ENCODE results near the gene PYM1. TPM values are rescaled to one million over a fixed set of nuclear protein-coding genes. Genes with fewer than 3 reads are reported as not detected.
A peak's percentile ranks its signal among the peaks of the same experiment; 100 is the strongest.

The PYM1 gene
- polyA plus RNA-seq = 10 to 100 TPM; 16.8 to 33.6 (median 26.2) TPM

GRCh38 chr12:55927588-55928502 lies at the start of gene PYM1:
Gene PYM1 (minus strand): TSS chr12:55927894. CDS start chr12:55927761, 133 bp downstream.
- 5 to 7% (median 6%) methylated on average over 45 to 49 of the region's 49 CpGs for WGBS, 3 donors
- peak within 1 kb of the TSS; percentile 89 for H3K27ac ChIP-seq (ENCODE audit: low read depth, low read length)

GRCh38 chr12:55974308-55974730 lies 46.6 kb upstream of the PYM1 start:
- peak overlapping the region; percentile 67 for H3K27ac ChIP-seq (ENCODE audit: low read depth, low read length)
- WGBS, 3 donors = 1% methylated on average over 15 of the region's 15 CpGs

- peak within 1 kb of the TSS; percentile 67 for H3K27ac ChIP-seq (ENCODE audit: low read depth, low read length)
- WGBS, 3 donors = 0 to 1% (median 1%) methylated on average over 34 to 39 of the region's 39 CpGs
These were observed 46.1 kb upstream of the PYM1 start, which contains the start of gene RAB5B for GRCh38 chr12:55973599-55974307. Gene RAB5B (plus strand): TSS chr12:55974078. CDS start chr12:55986961, 12,883 bp downstream.

- H3K27ac ChIP-seq (ENCODE audit: low read depth, low read length) = no peak overlapping the region
- 0 to 1% (median 1%) methylated on average over 18 of the region's 18 CpGs for WGBS, 3 donors
These were observed 45.4 kb upstream of the PYM1 start for GRCh38 chr12:55972911-55973598.

GRCh38 chr12:55972456-55972855 lies 44.8 kb upstream of the PYM1 start:
- WGBS, 3 donors = 20 to 38% (median 27%) methylated on average over 1 of the region's 1 CpG
- H3K27ac ChIP-seq (ENCODE audit: low read depth, low read length) = no peak overlapping the region

- no peak overlapping the region for H3K27ac ChIP-seq (ENCODE audit: low read depth, low read length)
- WGBS, 3 donors = 58 to 66% (median 59%) methylated on average over 3 of the region's 3 CpGs
These were observed 44.3 kb upstream of the PYM1 start for GRCh38 chr12:55972042-55972441.

- 80 to 94% (median 85%) methylated on average over 7 of the region's 7 CpGs for WGBS, 3 donors
- H3K27ac ChIP-seq (ENCODE audit: low read depth, low read length) = no peak overlapping the region
These were observed 43.1 kb upstream of the PYM1 start for GRCh38 chr12:55970775-55971174.

- 89 to 90% (median 89%) methylated on average over 4 of the region's 4 CpGs for WGBS, 3 donors
- H3K27ac ChIP-seq (ENCODE audit: low read depth, low read length) = no peak overlapping the region
These were observed 41.7 kb upstream of the PYM1 start for GRCh38 chr12:55969356-55969755.

- H3K27ac ChIP-seq (ENCODE audit: low read depth, low read length) = no peak within 1 kb of the TSS
- WGBS, 3 donors = 0 to 1% (median 0%) methylated on average over 45 of the region's 45 CpGs
These were observed 39.0 kb upstream of the PYM1 start, which contains the start of gene CDK2 for GRCh38 chr12:55966408-55967281. Gene CDK2 (plus strand): TSS chr12:55966830. CDS start chr12:55967009, 179 bp downstream.

- 2 to 13% (median 7%) methylated on average over 4 of the region's 4 CpGs for WGBS, 3 donors
- H3K27ac ChIP-seq (ENCODE audit: low read depth, low read length) = no peak within 1 kb of the TSS
These were observed 38.3 kb upstream of the PYM1 start, which contains the start of gene PMEL for GRCh38 chr12:55965941-55966407. Gene PMEL (minus strand): TSS chr12:55966042. CDS start chr12:55966011, 31 bp downstream.

- H3K27ac ChIP-seq (ENCODE audit: low read depth, low read length) = no peak overlapping the region
These were observed 37.5 kb upstream of the PYM1 start for GRCh38 chr12:55965240-55965639.

GRCh38 chr12:55963760-55964159 lies 36.1 kb upstream of the PYM1 start:
- 85 to 91% (median 85%) methylated on average over 2 of the region's 2 CpGs for WGBS, 3 donors
- no peak overlapping the region for H3K27ac ChIP-seq (ENCODE audit: low read depth, low read length)

More at GRCh38 chr12:55965240-55965639, 37.5 kb upstream of the PYM1 start:
- 74 to 80% (median 76%) methylated on average over 5 of the region's 5 CpGs for WGBS, 3 donors

GRCh38 chr12:55957106-55957859 lies 29.6 kb upstream of the PYM1 start:
- 35 to 87% (median 84%) methylated on average over 5 of the region's 5 CpGs for WGBS, 3 donors
- H3K27ac ChIP-seq (ENCODE audit: low read depth, low read length) = no peak overlapping the region

- WGBS, 3 donors = 86 to 90% (median 89%) methylated on average over 6 of the region's 6 CpGs
- H3K27ac ChIP-seq (ENCODE audit: low read depth, low read length) = no peak overlapping the region
These were observed 28.3 kb upstream of the PYM1 start for GRCh38 chr12:55955800-55956508.

GRCh38 chr12:55955344-55955743 lies 27.6 kb upstream of the PYM1 start:
- no peak overlapping the region for H3K27ac ChIP-seq (ENCODE audit: low read depth, low read length)

GRCh38 chr12:55946553-55946952 lies 18.9 kb upstream of the PYM1 start:
- 83 to 86% (median 84%) methylated on average over 6 of the region's 6 CpGs for WGBS, 3 donors

More at GRCh38 chr12:55955344-55955743, 27.6 kb upstream of the PYM1 start:
- WGBS, 3 donors = 87 to 95% (median 89%) methylated on average over 4 of the region's 4 CpGs

More at GRCh38 chr12:55946553-55946952, 18.9 kb upstream of the PYM1 start:
- no peak overlapping the region for H3K27ac ChIP-seq (ENCODE audit: low read depth, low read length)
